Measurements from ENCODE around the gene ZC3HAV1. TPM values are rescaled to one million over a fixed set of nuclear protein-coding genes. Genes with fewer than 3 reads are reported as not detected.

Gene ZC3HAV1
- polyA plus RNA-seq, 1 of the 3 experiments (the other 2 are of a cell fraction) = 11.2 TPM

DNA sequence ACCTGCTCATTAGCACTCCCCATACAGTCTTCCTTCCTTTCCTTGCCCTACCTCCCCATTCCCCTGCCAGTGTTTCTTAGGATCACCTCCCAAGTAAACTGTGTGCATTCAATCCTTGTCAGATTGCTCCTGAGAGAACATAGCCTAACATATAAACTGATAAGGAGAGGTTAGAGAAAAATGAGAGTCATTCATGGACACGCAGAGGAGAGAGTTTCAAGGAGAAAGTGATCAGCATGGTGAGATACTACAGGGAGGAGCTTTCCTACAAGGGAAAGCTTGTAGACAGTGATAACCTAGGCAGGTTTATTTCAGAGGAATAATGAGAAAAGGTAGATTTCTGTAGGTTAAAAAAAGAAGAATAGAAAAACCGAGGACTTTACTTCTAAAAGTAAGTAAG is 70.8 kb downstream of the ZC3HAV1 start:
- Histone ChIP-seq H3F3A (replicated peaks; ENCODE audit: insufficient read depth) (peaks cover 2% of the 10 kb centered on the region), H3K27me3 (ENCODE audit: insufficient read depth) (no peaks in the 10 kb centered on the region), H3K4me2 (no peak overlapping the region), H3K4me3 (ENCODE audit: low read depth in 2 of 2, low read length in 1 of 2) (no peak overlapping the region), H3K9me3 (no peaks in the 10 kb centered on the region), H3K79me2 (ENCODE audit: insufficient read depth) (peaks cover 25% of the 10 kb centered on the region), H3K27ac (ENCODE audit: low read depth in 2 of 2, low read length in 1 of 2) (no peak overlapping the region), H3K4me1 (ENCODE audit: control insufficient read depth in 1 of 2, insufficient read depth in 2 of 2, low read depth in 1 of 2, low read length in 1 of 2) (peaks cover 8 to 16% of the 10 kb centered on the region in 2 experiments; a peak in 3 of 4 replicates), H4K20me1 (ENCODE audit: insufficient read depth) (peaks cover 4% of the 10 kb centered on the region; the same call in 1 of the 2 replicates), H3K9ac (no peak overlapping the region), H3K9me2 (no peaks in the 10 kb centered on the region), H3K36me3 (replicated peaks in 1 of 2; ENCODE audit: control insufficient read depth in 1 of 2, insufficient read depth in 2 of 2, low read length in 1 of 2) (peaks cover 8 to 9% of the 10 kb centered on the region in 2 experiments), H2AFZ (ENCODE audit: low read depth) (no peak overlapping the region)
- WGBS (ENCODE audit: low lambda C conversion rate) = 90% methylated on average over 2 of the region's 2 CpGs
- POLR2A ChIA-PET = no interaction called here
- no peak for DNase-seq
- CTCF ChIA-PET = interaction anchor here (1.3 to 7.9 kb wide), 3 partner anchors 22 to 58 kb away, joined by 5 to 52 read pairs (median 5); no protein-coding TSS in a partner anchor
- TF ChIP-seq, protein P1, sequence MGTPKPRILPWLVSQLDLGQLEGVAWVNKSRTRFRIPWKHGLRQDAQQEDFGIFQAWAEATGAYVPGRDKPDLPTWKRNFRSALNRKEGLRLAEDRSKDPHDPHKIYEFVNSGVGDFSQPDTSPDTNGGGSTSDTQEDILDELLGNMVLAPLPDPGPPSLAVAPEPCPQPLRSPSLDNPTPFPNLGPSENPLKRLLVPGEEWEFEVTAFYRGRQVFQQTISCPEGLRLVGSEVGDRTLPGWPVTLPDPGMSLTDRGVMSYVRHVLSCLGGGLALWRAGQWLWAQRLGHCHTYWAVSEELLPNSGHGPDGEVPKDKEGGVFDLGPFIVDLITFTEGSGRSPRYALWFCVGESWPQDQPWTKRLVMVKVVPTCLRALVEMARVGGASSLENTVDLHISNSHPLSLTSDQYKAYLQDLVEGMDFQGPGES (IDR thresholded peaks at IDR 0.05; ENCODE audit: low read depth, low read length) = no peak
- TF ChIP-seq RFX5 (IDR thresholded peaks at IDR 0.05; ENCODE audit: low read length) (no peak), MXI1 (IDR thresholded peaks at IDR 0.05; ENCODE audit: low read depth, low read length) (no peak), JUND (IDR thresholded peaks at IDR 0.05) (no peak), POLR2AphosphoS5 (IDR thresholded peaks at IDR 0.05; ENCODE audit: low read depth, low read length) (no peak), ELF1 (IDR thresholded peaks at IDR 0.05) (no peak), RXRA (IDR thresholded peaks at IDR 0.05; ENCODE audit: borderline replicate concordance, low read depth) (no peak), RCOR1 (IDR thresholded peaks at IDR 0.05; ENCODE audit: low read length) (no peak)
- TF ChIP-seq, protein P2, sequence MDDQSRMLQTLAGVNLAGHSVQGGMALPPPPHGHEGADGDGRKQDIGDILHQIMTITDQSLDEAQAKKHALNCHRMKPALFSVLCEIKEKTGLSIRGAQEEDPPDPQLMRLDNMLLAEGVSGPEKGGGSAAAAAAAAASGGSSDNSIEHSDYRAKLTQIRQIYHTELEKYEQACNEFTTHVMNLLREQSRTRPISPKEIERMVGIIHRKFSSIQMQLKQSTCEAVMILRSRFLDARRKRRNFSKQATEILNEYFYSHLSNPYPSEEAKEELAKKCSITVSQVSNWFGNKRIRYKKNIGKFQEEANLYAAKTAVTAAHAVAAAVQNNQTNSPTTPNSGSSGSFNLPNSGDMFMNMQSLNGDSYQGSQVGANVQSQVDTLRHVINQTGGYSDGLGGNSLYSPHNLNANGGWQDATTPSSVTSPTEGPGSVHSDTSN (IDR thresholded peaks at IDR 0.05) = no peak
- TF ChIP-seq, protein P3, sequence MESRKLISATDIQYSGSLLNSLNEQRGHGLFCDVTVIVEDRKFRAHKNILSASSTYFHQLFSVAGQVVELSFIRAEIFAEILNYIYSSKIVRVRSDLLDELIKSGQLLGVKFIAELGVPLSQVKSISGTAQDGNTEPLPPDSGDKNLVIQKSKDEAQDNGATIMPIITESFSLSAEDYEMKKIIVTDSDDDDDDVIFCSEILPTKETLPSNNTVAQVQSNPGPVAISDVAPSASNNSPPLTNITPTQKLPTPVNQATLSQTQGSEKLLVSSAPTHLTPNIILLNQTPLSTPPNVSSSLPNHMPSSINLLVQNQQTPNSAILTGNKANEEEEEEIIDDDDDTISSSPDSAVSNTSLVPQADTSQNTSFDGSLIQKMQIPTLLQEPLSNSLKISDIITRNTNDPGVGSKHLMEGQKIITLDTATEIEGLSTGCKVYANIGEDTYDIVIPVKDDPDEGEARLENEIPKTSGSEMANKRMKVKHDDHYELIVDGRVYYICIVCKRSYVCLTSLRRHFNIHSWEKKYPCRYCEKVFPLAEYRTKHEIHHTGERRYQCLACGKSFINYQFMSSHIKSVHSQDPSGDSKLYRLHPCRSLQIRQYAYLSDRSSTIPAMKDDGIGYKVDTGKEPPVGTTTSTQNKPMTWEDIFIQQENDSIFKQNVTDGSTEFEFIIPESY (IDR thresholded peaks at IDR 0.05; ENCODE audit: borderline replicate concordance, low read depth) = no peak

DNA sequence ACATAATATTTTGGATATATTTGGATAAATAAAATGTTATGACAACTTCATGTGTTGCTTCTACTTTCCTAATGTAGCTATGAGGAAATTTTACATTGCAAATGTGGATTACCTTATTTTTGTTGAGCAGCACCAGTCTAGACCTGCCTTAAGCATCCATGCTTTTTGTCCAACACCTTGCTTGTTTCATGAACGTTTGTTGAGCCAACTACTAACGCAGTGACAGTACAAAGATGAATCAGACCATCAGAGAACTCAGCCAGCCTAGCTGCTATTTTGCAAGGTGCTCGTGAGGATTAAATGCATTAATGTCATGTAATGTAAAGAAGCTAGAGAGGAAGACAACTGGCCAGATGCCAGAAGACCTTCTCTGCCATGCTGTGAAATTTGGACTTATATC is 72.6 kb downstream of the ZC3HAV1 start:
- no peak overlapping the region; the same call in 1 of the 2 replicates for H3K4me2 ChIP-seq
- no peak for TF ChIP-seq GATA2 (CRISPR knock-in tag; IDR thresholded peaks at IDR 0.05)
- no peak for TF ChIP-seq TEAD4 (IDR thresholded peaks at IDR 0.05; ENCODE audit: borderline replicate concordance, insufficient read depth)
- TF ChIP-seq EP300 (IDR thresholded peaks at IDR 0.05; ENCODE audit: borderline replicate concordance in 1 of 2, low read depth in 1 of 2, low read length in 1 of 2) = no peak
- TF ChIP-seq RFX5 (IDR thresholded peaks at IDR 0.05; ENCODE audit: low read length) = no peak
- no peak for TF ChIP-seq SIN3A (IDR thresholded peaks at IDR 0.05; ENCODE audit: borderline replicate concordance, low read depth, low read length)
- TF ChIP-seq NRF1 (IDR thresholded peaks at IDR 0.05; ENCODE audit: low read depth, low read length) = no peak
- no peak for TF ChIP-seq RCOR1 (IDR thresholded peaks at IDR 0.05; ENCODE audit: low read length)
- TF ChIP-seq POLR2AphosphoS5 (IDR thresholded peaks at IDR 0.05; ENCODE audit: low read depth, low read length) = no peak
- TF ChIP-seq, protein P4, sequence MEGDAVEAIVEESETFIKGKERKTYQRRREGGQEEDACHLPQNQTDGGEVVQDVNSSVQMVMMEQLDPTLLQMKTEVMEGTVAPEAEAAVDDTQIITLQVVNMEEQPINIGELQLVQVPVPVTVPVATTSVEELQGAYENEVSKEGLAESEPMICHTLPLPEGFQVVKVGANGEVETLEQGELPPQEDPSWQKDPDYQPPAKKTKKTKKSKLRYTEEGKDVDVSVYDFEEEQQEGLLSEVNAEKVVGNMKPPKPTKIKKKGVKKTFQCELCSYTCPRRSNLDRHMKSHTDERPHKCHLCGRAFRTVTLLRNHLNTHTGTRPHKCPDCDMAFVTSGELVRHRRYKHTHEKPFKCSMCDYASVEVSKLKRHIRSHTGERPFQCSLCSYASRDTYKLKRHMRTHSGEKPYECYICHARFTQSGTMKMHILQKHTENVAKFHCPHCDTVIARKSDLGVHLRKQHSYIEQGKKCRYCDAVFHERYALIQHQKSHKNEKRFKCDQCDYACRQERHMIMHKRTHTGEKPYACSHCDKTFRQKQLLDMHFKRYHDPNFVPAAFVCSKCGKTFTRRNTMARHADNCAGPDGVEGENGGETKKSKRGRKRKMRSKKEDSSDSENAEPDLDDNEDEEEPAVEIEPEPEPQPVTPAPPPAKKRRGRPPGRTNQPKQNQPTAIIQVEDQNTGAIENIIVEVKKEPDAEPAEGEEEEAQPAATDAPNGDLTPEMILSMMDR (IDR thresholded peaks at IDR 0.05) = no peak
- no peak for TF ChIP-seq RAD21 (IDR thresholded peaks at IDR 0.05; ENCODE audit: low read length)
- TF ChIP-seq, protein P1 (IDR thresholded peaks at IDR 0.05; ENCODE audit: low read depth, low read length) = no peak
- H3K9me3 ChIP-seq = no peaks in the 10 kb centered on the region
- H2AFZ ChIP-seq (ENCODE audit: low read depth) = peak overlapping the region; percentile 93; the same call in 1 of the 2 replicates
- H3K9me2 ChIP-seq = no peaks in the 10 kb centered on the region
- H3F3A ChIP-seq (replicated peaks; ENCODE audit: insufficient read depth) = peaks cover 2% of the 10 kb centered on the region
- H3K27me3 ChIP-seq (ENCODE audit: insufficient read depth) = no peaks in the 10 kb centered on the region
- H4K20me1 ChIP-seq (ENCODE audit: insufficient read depth) = peaks cover 4% of the 10 kb centered on the region; the same call in 1 of the 2 replicates
- CTCF ChIA-PET = interaction anchor here (0.8 to 7.9 kb wide), 10 partner anchors 8 to 150 kb away, joined by 3 to 52 read pairs (median 4); no protein-coding TSS in a partner anchor
- H3K36me3 ChIP-seq (replicated peaks in 1 of 2; ENCODE audit: control insufficient read depth in 1 of 2, insufficient read depth in 2 of 2, low read length in 1 of 2) = peaks cover 18 to 24% of the 10 kb centered on the region in 2 experiments
- no peak for DNase-seq
- H3K4me3 ChIP-seq (ENCODE audit: low read depth in 2 of 2, low read length in 1 of 2) = no peak overlapping the region
- POLR2A ChIA-PET = no interaction called here
- WGBS (ENCODE audit: low lambda C conversion rate) = 83% methylated on average over 3 of the region's 3 CpGs
- no peak overlapping the region for H3K27ac ChIP-seq (ENCODE audit: low read depth in 2 of 2, low read length in 1 of 2)
- H3K9ac ChIP-seq = no peak overlapping the region
- peaks cover 9 to 20% of the 10 kb centered on the region in 2 experiments; a peak in 3 of 4 replicates for H3K4me1 ChIP-seq (ENCODE audit: control insufficient read depth in 1 of 2, insufficient read depth in 2 of 2, low read depth in 1 of 2, low read length in 1 of 2)
- peaks cover 41% of the 10 kb centered on the region for H3K79me2 ChIP-seq (ENCODE audit: insufficient read depth)

Data from SK-N-SH (cell line).